ENCODE results near the gene SLN.

Gene SLN

DNA sequence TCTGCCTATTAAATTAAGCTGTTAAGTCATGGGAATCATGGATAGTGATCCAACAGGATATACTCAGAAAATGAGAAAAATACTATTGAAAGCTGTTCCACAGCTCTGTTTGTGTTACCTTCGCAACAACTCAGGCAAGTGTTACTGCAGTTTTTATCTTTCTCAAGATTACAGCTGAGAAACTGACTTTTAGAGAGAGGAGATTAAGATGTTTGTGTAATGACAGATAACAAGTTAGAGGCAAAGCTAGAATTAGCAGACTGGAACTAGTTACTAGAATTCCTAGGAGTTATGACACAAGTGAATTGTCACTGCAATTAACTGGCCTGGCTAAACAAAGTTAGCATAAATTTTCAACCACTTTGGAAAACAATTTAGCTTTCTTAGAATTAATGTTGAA, 1.6 kb downstream of the SLN start:
- H3K4me1 ChIP-seq = no peaks in the 10 kb centered on the region
- no peak for DNase-seq
- no peak for TF ChIP-seq CTCF (IDR thresholded peaks at IDR 0.05; ENCODE audit: low read depth, low read length)
- H3K4me3 ChIP-seq (ENCODE audit: low read depth, low read length) = no peak overlapping the region
- H3K27me3 ChIP-seq = peaks cover 15% of the 10 kb centered on the region
- no peaks in the 10 kb centered on the region for H3K36me3 ChIP-seq
- H3K9me3 ChIP-seq = no peaks in the 10 kb centered on the region

DNA sequence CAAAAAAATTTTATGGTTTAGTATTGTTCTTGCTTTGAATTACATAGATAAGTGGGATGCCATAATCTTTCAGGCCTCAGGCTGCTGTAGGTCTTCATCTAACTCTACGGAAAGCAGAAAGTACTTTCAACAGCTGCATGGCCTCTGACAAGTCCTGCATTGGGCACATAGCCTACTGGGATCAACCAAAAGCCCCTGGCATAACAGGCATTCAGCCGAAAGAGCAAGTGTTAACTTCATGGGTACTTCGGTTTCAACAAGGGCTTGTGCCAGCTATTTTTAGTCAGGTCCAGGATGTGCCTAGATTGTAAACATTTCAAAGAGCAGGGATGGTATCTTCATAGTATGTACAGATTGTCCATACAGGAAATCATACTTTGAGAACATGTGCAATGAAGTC, 3.1 kb downstream of the SLN start:
- no peaks in the 10 kb centered on the region for H3K4me1 ChIP-seq
- no peak for DNase-seq
- H3K36me3 ChIP-seq = no peaks in the 10 kb centered on the region
- H3K9me3 ChIP-seq = no peaks in the 10 kb centered on the region
- H3K27me3 ChIP-seq = peaks cover 12% of the 10 kb centered on the region
- no peak overlapping the region for H3K4me3 ChIP-seq (ENCODE audit: low read depth, low read length)
- no peak for TF ChIP-seq CTCF (IDR thresholded peaks at IDR 0.05; ENCODE audit: low read depth, low read length)

GRCh38 chr11:107707807-107708206, 4.0 kb downstream of the SLN start:
- H3K4me3 ChIP-seq (ENCODE audit: low read depth, low read length) = no peak overlapping the region
- no peaks in the 10 kb centered on the region for H3K36me3 ChIP-seq
- peaks cover 16% of the 10 kb centered on the region for H3K27me3 ChIP-seq
- DNase-seq = no peak
- no peaks in the 10 kb centered on the region for H3K4me1 ChIP-seq
- H3K9me3 ChIP-seq = no peaks in the 10 kb centered on the region
- no peak for TF ChIP-seq CTCF (IDR thresholded peaks at IDR 0.05; ENCODE audit: low read depth, low read length)

DNA sequence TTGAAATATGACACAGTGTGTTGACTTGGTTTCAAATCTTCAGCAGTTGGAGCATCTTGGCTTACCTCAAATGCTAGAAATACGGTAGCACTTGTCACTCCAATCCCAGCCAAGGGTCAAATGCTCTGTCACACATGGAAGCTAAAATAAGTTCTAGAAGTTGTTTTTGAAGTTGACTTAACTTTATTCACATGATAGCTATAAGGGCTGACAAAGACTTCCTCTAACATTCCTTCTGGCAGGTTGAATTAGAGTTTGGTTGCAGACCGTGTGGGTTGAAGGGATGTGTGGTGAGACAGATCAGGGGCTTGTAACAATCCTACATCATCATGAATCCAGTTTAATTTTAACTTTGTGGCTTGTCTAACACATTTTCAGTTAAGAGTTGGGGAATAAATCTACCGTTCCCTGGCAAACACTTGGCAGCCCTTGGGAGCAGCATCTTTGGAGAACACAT, 4.6 kb downstream of the SLN start:
- no peak for TF ChIP-seq CTCF (IDR thresholded peaks at IDR 0.05; ENCODE audit: low read depth, low read length)
- Histone ChIP-seq H3K4me1 (no peaks in the 10 kb centered on the region), H3K36me3 (no peaks in the 10 kb centered on the region), H3K9me3 (no peaks in the 10 kb centered on the region), H3K4me3 (ENCODE audit: low read depth, low read length) (no peak overlapping the region), H3K27me3 (peaks cover 20% of the 10 kb centered on the region)
- DNase-seq = no peak

DNA sequence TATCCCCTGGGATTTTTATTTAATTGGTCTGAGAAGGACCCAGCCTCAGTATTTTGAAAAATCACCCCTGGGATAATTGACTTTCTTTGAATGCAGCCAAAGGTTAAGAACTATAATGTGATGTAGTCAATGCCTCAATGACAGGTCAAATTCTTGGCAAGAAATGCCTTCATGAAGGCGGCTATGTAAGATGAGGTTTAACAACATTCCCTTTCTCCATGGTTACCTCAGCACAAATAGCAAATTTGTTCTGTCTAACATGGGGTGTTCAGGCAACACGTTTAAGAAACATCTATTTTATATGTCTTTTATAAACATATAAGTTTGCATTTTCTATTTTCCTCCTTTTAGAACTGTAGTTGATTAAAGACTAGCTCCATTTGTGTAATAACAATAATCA, 5.3 kb downstream of the SLN start:
- no peaks in the 10 kb centered on the region for H3K9me3 ChIP-seq
- H3K4me1 ChIP-seq = no peaks in the 10 kb centered on the region
- TF ChIP-seq CTCF (IDR thresholded peaks at IDR 0.05; ENCODE audit: low read depth, low read length) = no peak
- DNase-seq = no peak
- no peaks in the 10 kb centered on the region for H3K36me3 ChIP-seq
- H3K4me3 ChIP-seq (ENCODE audit: low read depth, low read length) = no peak overlapping the region
- H3K27me3 ChIP-seq = peaks cover 13% of the 10 kb centered on the region

DNA sequence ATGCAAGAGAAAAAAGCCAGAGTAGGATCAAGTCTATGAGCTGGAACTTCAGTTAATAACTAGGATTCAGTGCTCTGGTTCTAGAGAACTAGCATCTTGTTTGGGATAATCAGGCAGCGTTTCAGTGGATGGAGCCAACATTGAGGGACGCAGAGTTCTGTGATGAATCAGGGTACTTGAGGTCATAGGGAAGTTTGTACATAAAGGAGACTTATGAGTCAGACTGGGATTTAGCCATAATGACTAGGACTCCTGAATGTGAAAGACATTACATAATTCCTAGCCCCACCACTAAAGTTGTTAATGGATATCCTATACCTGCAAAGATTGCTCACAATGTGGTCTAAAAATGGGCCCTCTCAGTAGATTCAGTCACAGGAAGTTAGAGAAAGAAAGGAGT, 6.8 kb downstream of the SLN start:
- no peak for TF ChIP-seq CTCF (IDR thresholded peaks at IDR 0.05; ENCODE audit: low read depth, low read length)
- H3K27me3 ChIP-seq = peaks cover 11% of the 10 kb centered on the region
- no peaks in the 10 kb centered on the region for H3K4me1 ChIP-seq
- H3K9me3 ChIP-seq = no peaks in the 10 kb centered on the region
- H3K4me3 ChIP-seq (ENCODE audit: low read depth, low read length) = no peak overlapping the region
- no peak for DNase-seq
- H3K36me3 ChIP-seq = no peaks in the 10 kb centered on the region
